Measurements from ENCODE around the gene MCRIP2.

DNA sequence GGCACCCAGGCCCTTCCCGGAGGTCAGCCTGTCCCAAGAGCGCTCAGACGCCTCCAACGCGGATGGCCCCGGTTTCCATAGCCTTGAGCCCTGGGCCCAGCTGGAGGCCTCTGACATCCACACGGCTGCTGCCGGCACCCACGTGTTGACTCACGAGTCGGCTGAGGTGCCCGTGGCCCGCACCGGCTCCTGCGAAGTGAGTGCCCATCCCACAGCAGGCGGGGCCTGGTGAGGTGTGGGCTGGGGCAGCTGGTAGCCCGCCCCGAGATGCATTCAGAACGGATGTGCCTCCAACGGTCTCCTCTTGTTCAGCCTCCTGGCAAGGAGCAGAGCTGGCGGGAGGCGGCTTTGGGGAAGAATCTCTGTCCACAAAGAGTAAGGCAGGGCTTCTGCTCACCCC, 10.2 kb downstream of the MCRIP2 start:
- TF ChIP-seq, protein P1, sequence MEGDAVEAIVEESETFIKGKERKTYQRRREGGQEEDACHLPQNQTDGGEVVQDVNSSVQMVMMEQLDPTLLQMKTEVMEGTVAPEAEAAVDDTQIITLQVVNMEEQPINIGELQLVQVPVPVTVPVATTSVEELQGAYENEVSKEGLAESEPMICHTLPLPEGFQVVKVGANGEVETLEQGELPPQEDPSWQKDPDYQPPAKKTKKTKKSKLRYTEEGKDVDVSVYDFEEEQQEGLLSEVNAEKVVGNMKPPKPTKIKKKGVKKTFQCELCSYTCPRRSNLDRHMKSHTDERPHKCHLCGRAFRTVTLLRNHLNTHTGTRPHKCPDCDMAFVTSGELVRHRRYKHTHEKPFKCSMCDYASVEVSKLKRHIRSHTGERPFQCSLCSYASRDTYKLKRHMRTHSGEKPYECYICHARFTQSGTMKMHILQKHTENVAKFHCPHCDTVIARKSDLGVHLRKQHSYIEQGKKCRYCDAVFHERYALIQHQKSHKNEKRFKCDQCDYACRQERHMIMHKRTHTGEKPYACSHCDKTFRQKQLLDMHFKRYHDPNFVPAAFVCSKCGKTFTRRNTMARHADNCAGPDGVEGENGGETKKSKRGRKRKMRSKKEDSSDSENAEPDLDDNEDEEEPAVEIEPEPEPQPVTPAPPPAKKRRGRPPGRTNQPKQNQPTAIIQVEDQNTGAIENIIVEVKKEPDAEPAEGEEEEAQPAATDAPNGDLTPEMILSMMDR (IDR thresholded peaks at IDR 0.05; ENCODE audit: insufficient read depth, low read depth, low read length), result no peak
- TF ChIP-seq EZH2 (IDR thresholded peaks at IDR 0.05; ENCODE audit: insufficient read depth, low read length), result no peak

Measured in astrocyte (in vitro differentiated cells and primary cell).